ENCODE data around the gene WWTR1. TPM values are rescaled to one million over a fixed set of nuclear protein-coding genes. Genes with fewer than 3 reads are reported as not detected.

WWTR1 gene
- polyA plus RNA-seq, 3 donors: 111 TPM

- DNase-seq (ENCODE audit: low read depth in 3 of 3, low spot score in 2 of 3): no peak
Observed at GRCh38 chr3:149536429-149536828, 121.4 kb downstream of the WWTR1 start.

GRCh38 chr3:149535333-149535685 is 122.5 kb downstream of the WWTR1 start:
- no peak for DNase-seq (ENCODE audit: low read depth in 3 of 3, low spot score in 2 of 3)

- DNase-seq (ENCODE audit: low read depth in 3 of 3, low spot score in 2 of 3): no peak
Observed at GRCh38 chr3:149534671-149535332, 123.0 kb downstream of the WWTR1 start.

GRCh38 chr3:149534082-149534481 is 123.7 kb downstream of the WWTR1 start:
- DNase-seq (ENCODE audit: low read depth in 3 of 3, low spot score in 2 of 3): no peak

GRCh38 chr3:149532489-149533180 is 125.2 kb downstream of the WWTR1 start:
- DNase-seq (ENCODE audit: low read depth in 3 of 3, low spot score in 2 of 3): no peak

- DNase-seq (ENCODE audit: low read depth in 3 of 3, low spot score in 2 of 3): no peak
Observed at GRCh38 chr3:149529099-149529498, 128.7 kb downstream of the WWTR1 start.

GRCh38 chr3:149528340-149528650 is 129.5 kb downstream of the WWTR1 start:
- no peak for DNase-seq (ENCODE audit: low read depth in 3 of 3, low spot score in 2 of 3)

- no peak for DNase-seq (ENCODE audit: low read depth in 3 of 3, low spot score in 2 of 3)
Observed at GRCh38 chr3:149527531-149528339, 130.1 kb downstream of the WWTR1 start.

- no peak for DNase-seq (ENCODE audit: low read depth in 3 of 3, low spot score in 2 of 3)
Observed at GRCh38 chr3:149523512-149524299, 134.1 kb downstream of the WWTR1 start.

GRCh38 chr3:149519912-149520311 is 137.9 kb downstream of the WWTR1 start:
- DNase-seq (ENCODE audit: low read depth in 3 of 3, low spot score in 2 of 3): no peak

- no peak for DNase-seq (ENCODE audit: low read depth in 3 of 3, low spot score in 2 of 3)
Observed at GRCh38 chr3:149516920-149517319, 140.9 kb downstream of the WWTR1 start.

- DNase-seq (ENCODE audit: low read depth in 3 of 3, low spot score in 2 of 3): no peak
Observed at GRCh38 chr3:149515249-149515648, 142.6 kb downstream of the WWTR1 start.

GRCh38 chr3:149514471-149514870 is 143.4 kb downstream of the WWTR1 start:
- no peak for DNase-seq (ENCODE audit: low read depth in 3 of 3, low spot score in 2 of 3)

- peak in 1 of 3 donors; percentile 46 for DNase-seq (ENCODE audit: low read depth in 3 of 3, low spot score in 2 of 3)
Observed at GRCh38 chr3:149512073-149512782, 145.6 kb downstream of the WWTR1 start.

- DNase-seq (ENCODE audit: low read depth in 3 of 3, low spot score in 2 of 3): no peak
Observed at GRCh38 chr3:149511040-149511626, 146.7 kb downstream of the WWTR1 start.

GRCh38 chr3:149510480-149510879 is 147.3 kb downstream of the WWTR1 start:
- DNase-seq (ENCODE audit: low read depth in 3 of 3, low spot score in 2 of 3): no peak

GRCh38 chr3:149509526-149509925 is 148.3 kb downstream of the WWTR1 start:
- DNase-seq (ENCODE audit: low read depth in 3 of 3, low spot score in 2 of 3): no peak

- DNase-seq (ENCODE audit: low read depth in 3 of 3, low spot score in 2 of 3): no peak
Observed at GRCh38 chr3:149507491-149508324, 150.1 kb downstream of the WWTR1 start.

GRCh38 chr3:149506965-149507364 is 150.9 kb downstream of the WWTR1 start:
- DNase-seq (ENCODE audit: low read depth in 3 of 3, low spot score in 2 of 3): no peak
